Activated CD8-positive, alpha-beta T cell treated with anti-CD3 and anti-CD28 coated beads, Interleukin-2, amount 10 ng/mL, durations not matched to agents 7 days and 5 days (primary cell): ENCODE results near the gene ALMS1. TPM values are rescaled to one million over a fixed set of nuclear protein-coding genes. Genes with fewer than 3 reads are reported as not detected.
A peak's percentile ranks its signal among the peaks of the same experiment; 100 is the strongest.
"Not testable (repeated sequence)": the region's sequence is repeated elsewhere in the genome, so short reads cannot be mapped to it uniquely, and the experiment has no call there.

Experiments
- ATAC-seq: fragments of 150-1000 bp; cut with Tn5 transposase; one replicate; pipeline ENCODE4 v1.10.0; 2021; ENCODE audit warnings: moderate library complexity
- CTCF ChIA-PET: fragments of 350-600 bp; sonication (Branson Sonifier 250); formaldehyde crosslinking; loops from one replicate; lab custom pipeline; 2021; ENCODE audit warnings: antibody characterized with exemption; lab: Charles Lee
- POLR2A ChIA-PET: fragments of 350-600 bp; sonication (Branson Sonifier 250); formaldehyde crosslinking; loops from one replicate; lab custom pipeline; 2021; ENCODE audit warnings: antibody characterized with exemption; lab: Charles Lee
- DNase-seq: peaks from one replicate; pipeline ENCODE4 v3.0.0-alpha.2; 2020
- H3K27ac Mint-ChIP-seq: one replicate; pipeline ENCODE4 v1.8.0; 2021; ENCODE audit warnings: mild to moderate bottlenecking, mixed read lengths
- H3K27me3 Mint-ChIP-seq: one replicate; pipeline ENCODE4 v1.8.0; 2021; ENCODE audit warnings: low read depth, mixed read lengths
- H3K36me3 Mint-ChIP-seq: one replicate; pipeline ENCODE4 v1.8.0; 2021; ENCODE audit warnings: low read depth, mixed read lengths
- H3K4me1 Mint-ChIP-seq: one replicate; pipeline ENCODE4 v1.8.0; 2021; ENCODE audit warnings: low read depth, mixed read lengths
- H3K4me3 Mint-ChIP-seq: one replicate; pipeline ENCODE4 v1.8.0; 2021; ENCODE audit warnings: mild to moderate bottlenecking, mixed read lengths
- H3K9me3 Mint-ChIP-seq: one replicate; pipeline ENCODE4 v1.8.0; 2022; ENCODE audit warnings: mixed read lengths; ENCODE audit not compliant: insufficient read depth
- total RNA-seq, 2 experiments: library from RNA; stranded (reverse); gene quantifications; one replicate each; pipeline ENCODE4 v1.2.3, GENCODE V29; 2021

ALMS1 gene
- total RNA-seq, 2 experiments from 2014 or later = 19.9 to 21.3 TPM

DNA sequence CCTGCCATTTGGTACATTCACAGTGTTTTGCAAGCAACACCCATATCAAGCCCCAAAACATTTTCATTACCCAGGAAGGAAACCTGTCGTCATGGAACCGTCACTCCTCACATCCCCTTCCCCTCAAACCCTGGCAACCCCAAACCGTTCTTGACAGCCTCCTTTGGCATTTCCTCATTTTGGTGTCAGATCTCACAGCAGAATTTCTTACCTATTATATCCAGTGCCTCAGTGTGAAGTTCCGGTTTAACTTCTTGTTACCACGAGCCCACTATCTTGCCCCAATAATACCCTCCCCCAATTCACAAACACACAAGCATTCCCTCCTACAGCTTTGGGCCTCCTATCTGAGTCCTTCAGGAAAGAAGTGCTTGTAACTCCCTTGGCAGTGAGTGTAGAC is 240.6 kb downstream of the ALMS1 start:
- H3K27ac Mint-ChIP-seq, H3K4me3 Mint-ChIP-seq, H3K9me3 Mint-ChIP-seq, H3K27me3 Mint-ChIP-seq, H3K36me3 Mint-ChIP-seq, POLR2A ChIA-PET, CTCF ChIA-PET, ATAC-seq, DNase-seq, H3K4me1 Mint-ChIP-seq: not testable (repeated sequence)

GRCh38 chr2:73628493-73628892 is 242.9 kb downstream of the ALMS1 start:
- H3K36me3 Mint-ChIP-seq, DNase-seq, H3K27me3 Mint-ChIP-seq, POLR2A ChIA-PET, ATAC-seq, H3K4me1 Mint-ChIP-seq, H3K9me3 Mint-ChIP-seq, H3K27ac Mint-ChIP-seq, H3K4me3 Mint-ChIP-seq, CTCF ChIA-PET: not testable (repeated sequence)

DNA sequence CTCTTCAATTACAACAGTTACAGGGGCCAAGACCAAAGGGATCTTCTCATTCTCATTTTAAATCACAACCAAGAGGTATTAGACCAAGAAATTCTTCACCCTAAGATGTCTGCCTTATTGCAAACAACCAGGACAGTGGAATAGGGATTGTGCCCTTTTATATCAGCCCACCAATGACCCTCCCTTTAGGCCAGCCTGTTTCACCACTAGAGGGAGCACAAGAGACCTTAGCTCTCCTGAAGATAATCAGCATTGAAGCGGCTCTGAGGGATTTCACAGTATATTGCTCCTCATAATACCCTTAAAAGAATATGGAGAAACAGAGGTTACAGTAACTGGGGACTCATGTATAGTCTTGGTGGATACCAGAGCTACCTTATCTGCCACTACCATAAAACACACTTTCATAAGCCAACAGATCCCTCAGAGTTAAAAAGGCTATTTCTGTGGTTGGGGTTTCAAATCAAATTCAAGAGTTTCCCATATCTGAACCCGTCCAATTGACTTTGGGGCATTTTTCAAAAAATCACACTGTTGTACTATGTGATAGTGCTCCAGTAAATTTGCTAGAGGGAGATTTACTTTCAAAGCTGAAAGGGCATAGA is 245.1 kb downstream of the ALMS1 start:
- POLR2A ChIA-PET, H3K4me1 Mint-ChIP-seq, H3K9me3 Mint-ChIP-seq, DNase-seq, H3K27ac Mint-ChIP-seq, H3K27me3 Mint-ChIP-seq, H3K36me3 Mint-ChIP-seq, H3K4me3 Mint-ChIP-seq: not testable (repeated sequence)
- CTCF ChIA-PET = interaction anchor here (1.3 kb wide), 1 partner anchor 29 kb away, joined by 5 read pairs; no protein-coding TSS in a partner anchor
- ATAC-seq = peak; percentile 79

DNA sequence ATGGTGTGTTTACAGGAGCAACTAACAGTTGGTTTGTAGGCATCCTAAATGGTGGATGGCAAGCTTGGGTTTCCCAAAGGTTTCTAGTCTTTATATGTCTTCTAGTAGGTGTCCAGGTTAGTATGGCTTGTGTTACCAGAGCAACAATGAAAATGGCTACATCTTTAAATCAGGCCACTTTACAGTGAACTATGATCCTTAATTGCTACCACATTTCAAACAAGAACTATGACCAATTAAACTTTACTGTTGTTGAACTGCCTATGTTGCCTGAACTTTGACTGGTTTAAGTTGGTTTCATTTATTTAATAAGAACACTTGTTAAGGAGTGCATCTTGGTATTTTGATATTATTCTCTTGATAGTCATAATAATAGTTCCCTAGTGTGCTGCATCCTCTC is 251.3 kb downstream of the ALMS1 start:
- H3K27ac Mint-ChIP-seq, ATAC-seq, CTCF ChIA-PET, H3K4me1 Mint-ChIP-seq, DNase-seq, H3K9me3 Mint-ChIP-seq, POLR2A ChIA-PET, H3K36me3 Mint-ChIP-seq, H3K27me3 Mint-ChIP-seq, H3K4me3 Mint-ChIP-seq: not testable (repeated sequence)

DNA sequence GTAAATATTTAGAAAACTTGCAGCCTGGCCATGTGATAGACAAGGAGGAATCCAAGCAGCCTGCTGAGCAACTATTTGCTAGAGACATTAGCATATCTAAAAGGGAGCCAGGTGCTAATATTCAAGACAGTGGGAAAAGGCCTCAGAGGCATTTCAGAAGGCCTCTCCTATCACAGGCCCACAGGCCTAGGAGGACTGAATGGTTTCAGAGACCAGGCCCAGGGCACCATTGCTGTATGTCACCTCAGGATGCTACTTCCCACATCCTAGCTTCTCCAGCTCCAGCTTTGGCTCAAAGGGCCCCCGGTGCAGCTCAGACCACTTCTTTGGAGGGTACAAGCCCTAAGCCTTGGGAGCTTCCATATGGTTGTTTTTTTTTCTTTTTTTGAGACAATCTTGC is 252.8 kb downstream of the ALMS1 start:
- CTCF ChIA-PET = no interaction called here
- Mint-ChIP-seq H3K4me3 (no peak overlapping the region), H3K9me3 (no peaks in the 10 kb centered on the region), H3K27ac (no peak overlapping the region), H3K36me3 (no peaks in the 10 kb centered on the region), H3K27me3 (no peaks in the 10 kb centered on the region), H3K4me1 (no peaks in the 10 kb centered on the region)
- POLR2A ChIA-PET = no interaction called here
- DNase-seq (no peak), ATAC-seq (no peak)

DNA sequence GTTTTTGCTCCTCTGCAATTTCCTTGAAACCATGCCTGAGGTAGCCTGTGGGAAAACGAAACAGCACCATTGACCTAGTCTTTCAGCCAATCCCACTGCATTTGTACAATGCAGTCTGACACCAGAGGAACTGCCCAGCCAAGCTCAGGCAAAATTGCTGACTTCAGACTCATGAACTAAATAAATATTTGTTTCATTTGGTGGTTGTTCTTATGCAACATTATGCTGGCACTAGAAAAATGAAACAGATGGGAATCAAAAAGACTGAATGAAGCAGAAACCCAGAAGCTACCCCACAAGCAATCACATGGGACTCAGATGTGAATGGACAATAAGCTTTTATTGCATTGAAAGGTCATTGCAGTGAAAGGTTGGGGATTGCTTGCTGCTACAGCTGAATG is 254.9 kb downstream of the ALMS1 start:
- CTCF ChIA-PET = no interaction called here

DNA sequence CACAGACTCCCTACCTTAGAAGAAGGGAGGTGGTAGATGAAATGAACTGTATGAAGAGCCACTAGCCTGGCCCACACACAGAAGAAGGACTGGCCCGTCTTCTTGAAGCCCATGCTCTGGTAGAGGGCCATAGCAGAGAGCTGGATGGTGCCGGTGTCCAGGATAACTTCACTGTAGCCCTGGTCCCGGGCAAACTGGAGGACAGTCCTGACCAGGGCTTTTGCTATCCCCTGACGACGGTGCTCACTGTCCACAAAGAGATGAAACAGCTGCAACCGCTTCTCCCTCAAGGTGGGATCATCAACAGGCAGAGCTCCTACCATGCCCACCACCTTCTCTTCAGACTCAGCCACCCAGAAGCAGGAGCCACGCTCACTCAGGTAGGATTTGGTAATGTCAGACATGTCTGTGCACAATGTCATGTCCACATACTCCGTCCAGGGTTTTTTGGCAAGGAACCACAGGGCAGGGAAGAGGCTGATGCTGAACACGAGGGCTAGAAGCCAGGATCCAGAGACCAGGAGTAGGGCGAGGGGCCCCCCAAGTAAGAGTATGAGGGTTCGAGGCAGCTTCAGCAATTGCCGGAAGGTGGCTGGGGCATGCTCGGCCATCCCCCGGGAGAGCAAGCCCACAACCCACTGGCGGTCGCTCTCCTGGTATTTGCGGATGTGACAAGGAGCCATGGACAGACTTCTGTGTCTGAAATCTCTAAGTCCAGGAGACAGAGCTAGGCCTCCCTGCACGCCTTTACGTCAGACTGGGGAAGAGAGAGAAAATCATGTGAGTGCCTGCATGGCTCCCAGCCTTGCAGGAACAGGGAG is 255.5 kb downstream of the ALMS1 start:
- no peak overlapping the region for H3K27ac Mint-ChIP-seq
- no peak for ATAC-seq
- peaks cover 9% of the 10 kb centered on the region for H3K27me3 Mint-ChIP-seq
- DNase-seq = no peak
- ChIA-PET POLR2A (no interaction called here), CTCF (no interaction called here)
- H3K4me3 Mint-ChIP-seq = no peak overlapping the region
- no peaks in the 10 kb centered on the region for H3K4me1 Mint-ChIP-seq
- H3K36me3 Mint-ChIP-seq = no peaks in the 10 kb centered on the region
- H3K9me3 Mint-ChIP-seq = no peaks in the 10 kb centered on the region

More for the DNA sequence above, 254.9 kb downstream of the ALMS1 start:
- no peak overlapping the region for H3K27ac Mint-ChIP-seq
- H3K27me3 Mint-ChIP-seq = peaks cover 8% of the 10 kb centered on the region
- H3K36me3 Mint-ChIP-seq = no peaks in the 10 kb centered on the region
- POLR2A ChIA-PET = no interaction called here
- no peak overlapping the region for H3K4me3 Mint-ChIP-seq
- H3K9me3 Mint-ChIP-seq = no peaks in the 10 kb centered on the region
- no peaks in the 10 kb centered on the region for H3K4me1 Mint-ChIP-seq
- ATAC-seq (no peak), DNase-seq (no peak)

DNA sequence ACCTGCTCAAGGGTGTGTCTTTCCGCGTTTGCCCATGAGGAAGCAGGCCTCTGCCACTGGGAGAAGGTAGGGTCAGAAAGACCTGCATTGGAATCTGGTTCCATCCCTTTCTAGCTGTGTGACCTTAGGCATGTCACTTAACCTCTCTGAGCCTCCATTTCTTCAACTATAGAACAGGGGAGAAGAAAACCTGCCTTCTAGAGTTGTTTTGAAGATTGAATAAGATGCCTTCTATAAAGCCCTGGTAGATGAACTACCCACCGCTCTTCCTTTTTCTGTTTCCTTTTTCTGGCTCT is 256.1 kb downstream of the ALMS1 start:
- ChIA-PET CTCF (no interaction called here), POLR2A (no interaction called here)
- Mint-ChIP-seq H3K27me3 (peaks cover 9% of the 10 kb centered on the region), H3K36me3 (no peaks in the 10 kb centered on the region), H3K4me3 (no peak overlapping the region), H3K4me1 (no peaks in the 10 kb centered on the region), H3K27ac (no peak overlapping the region), H3K9me3 (no peaks in the 10 kb centered on the region)
- ATAC-seq (no peak), DNase-seq (no peak)

- Mint-ChIP-seq H3K27ac (no peak within 1 kb of the TSS), H3K9me3 (no peaks in the 10 kb centered on the region), H3K4me3 (no peak within 1 kb of the TSS), H3K4me1 (no peaks in the 10 kb centered on the region), H3K36me3 (no peaks in the 10 kb centered on the region), H3K27me3 (peaks cover 9% of the 10 kb centered on the region)
- DNase-seq (no peak), ATAC-seq (no peak)
- ChIA-PET POLR2A (no interaction called here), CTCF (no interaction called here)
Measured at GRCh38 chr2:73642338-73643018, 256.8 kb downstream of the ALMS1 start, which contains the start of gene NAT8. TSS of gene NAT8 (minus strand) at chr2:73642422. CDS start at chr2:73641628, 794 bp downstream.

- DNase-seq, H3K9me3 Mint-ChIP-seq, H3K36me3 Mint-ChIP-seq, H3K4me3 Mint-ChIP-seq, H3K4me1 Mint-ChIP-seq, H3K27ac Mint-ChIP-seq, POLR2A ChIA-PET, ATAC-seq, CTCF ChIA-PET, H3K27me3 Mint-ChIP-seq: not testable (repeated sequence)
Measured at GRCh38 chr2:73647690-73648089, 262.1 kb downstream of the ALMS1 start.

GRCh38 chr2:73651591-73652230 is 266.1 kb downstream of the ALMS1 start:
- Mint-ChIP-seq H3K27ac (no peak overlapping the region), H3K4me1 (no peaks in the 10 kb centered on the region), H3K27me3 (peaks cover 3% of the 10 kb centered on the region), H3K4me3 (no peak overlapping the region), H3K9me3 (no peaks in the 10 kb centered on the region), H3K36me3 (no peaks in the 10 kb centered on the region)
- ChIA-PET POLR2A (no interaction called here), CTCF (no interaction called here)
- ATAC-seq (no peak), DNase-seq (no peak)

GRCh38 chr2:73652348-73652747 is 266.7 kb downstream of the ALMS1 start:
- ChIA-PET CTCF (no interaction called here), POLR2A (no interaction called here)
- ATAC-seq (no peak), DNase-seq (no peak)
- H3K27ac Mint-ChIP-seq = no peak overlapping the region
- H3K27me3 Mint-ChIP-seq = peaks cover 3% of the 10 kb centered on the region
- H3K36me3 Mint-ChIP-seq = no peaks in the 10 kb centered on the region
- H3K4me3 Mint-ChIP-seq = no peak overlapping the region
- no peaks in the 10 kb centered on the region for H3K9me3 Mint-ChIP-seq
- no peaks in the 10 kb centered on the region for H3K4me1 Mint-ChIP-seq
